B cell (primary cell): ENCODE data around the gene CERS6.

Source experiments
- EZH2 ChIP-seq: IDR thresholded peaks from 2 replicates; pipeline ENCODE4 v1.6.1; 2012; ENCODE audit warnings: borderline replicate concordance, low read depth, mild to moderate bottlenecking, moderate library complexity, low read length; ENCODE audit not compliant: insufficient read depth, poor library complexity, severe bottlenecking
- TF ChIP-seq, protein P1 (sequence below): fragments of 200-600 bp; IDR thresholded peaks from one replicate; pipeline ENCODE4 v1.8.0; 2022; ENCODE audit warnings: antibody characterized with exemption, mild to moderate bottlenecking

DNA sequence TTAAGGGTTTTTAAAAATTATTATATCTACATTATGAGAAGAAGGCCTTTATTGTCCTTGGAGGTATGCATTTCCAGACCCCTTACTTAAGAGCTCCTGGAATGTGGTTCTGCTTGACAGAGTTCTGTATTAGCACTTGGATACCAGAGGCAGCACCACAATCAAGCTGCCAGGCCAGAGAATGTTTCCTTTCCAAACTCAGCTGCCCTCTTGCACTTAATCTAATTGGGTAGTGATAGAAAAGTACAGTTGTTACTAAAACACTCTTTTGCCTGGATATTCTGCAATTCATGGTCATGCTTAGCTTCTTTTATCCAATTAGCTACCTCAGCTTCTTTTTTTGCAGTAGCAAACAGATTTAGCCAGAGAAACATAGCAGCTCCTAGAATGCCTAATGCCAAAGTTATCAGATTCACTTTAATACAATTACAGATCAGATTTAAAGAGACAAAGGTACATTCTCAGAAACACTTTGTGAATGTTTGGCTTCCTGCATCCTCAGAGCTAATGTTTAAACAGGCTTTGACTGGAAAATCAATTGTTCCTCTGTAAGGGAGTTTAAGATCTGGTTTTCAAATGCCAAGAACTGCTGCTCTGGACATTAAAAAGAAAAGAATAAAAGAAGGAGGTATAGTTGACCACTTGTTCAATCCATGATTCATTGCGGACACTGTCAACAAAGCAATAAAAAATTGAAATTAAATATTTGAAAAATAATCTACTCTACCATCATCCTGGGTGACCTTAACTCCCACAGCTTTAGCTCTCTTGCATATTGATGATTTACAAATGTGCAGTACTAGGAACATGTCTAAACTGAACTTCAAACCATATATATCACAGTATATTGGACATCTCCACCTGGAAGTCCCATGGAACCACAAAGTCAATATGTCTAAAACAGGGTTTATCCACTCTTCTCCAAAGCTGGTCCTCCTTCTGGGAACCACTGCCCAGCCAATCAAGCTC is 359.2 kb downstream of the CERS6 start:
- TF ChIP-seq, protein P1, sequence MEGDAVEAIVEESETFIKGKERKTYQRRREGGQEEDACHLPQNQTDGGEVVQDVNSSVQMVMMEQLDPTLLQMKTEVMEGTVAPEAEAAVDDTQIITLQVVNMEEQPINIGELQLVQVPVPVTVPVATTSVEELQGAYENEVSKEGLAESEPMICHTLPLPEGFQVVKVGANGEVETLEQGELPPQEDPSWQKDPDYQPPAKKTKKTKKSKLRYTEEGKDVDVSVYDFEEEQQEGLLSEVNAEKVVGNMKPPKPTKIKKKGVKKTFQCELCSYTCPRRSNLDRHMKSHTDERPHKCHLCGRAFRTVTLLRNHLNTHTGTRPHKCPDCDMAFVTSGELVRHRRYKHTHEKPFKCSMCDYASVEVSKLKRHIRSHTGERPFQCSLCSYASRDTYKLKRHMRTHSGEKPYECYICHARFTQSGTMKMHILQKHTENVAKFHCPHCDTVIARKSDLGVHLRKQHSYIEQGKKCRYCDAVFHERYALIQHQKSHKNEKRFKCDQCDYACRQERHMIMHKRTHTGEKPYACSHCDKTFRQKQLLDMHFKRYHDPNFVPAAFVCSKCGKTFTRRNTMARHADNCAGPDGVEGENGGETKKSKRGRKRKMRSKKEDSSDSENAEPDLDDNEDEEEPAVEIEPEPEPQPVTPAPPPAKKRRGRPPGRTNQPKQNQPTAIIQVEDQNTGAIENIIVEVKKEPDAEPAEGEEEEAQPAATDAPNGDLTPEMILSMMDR = no peak
- no peak for TF ChIP-seq EZH2
